Right lobe of liver (tissue), 6 donors: Measurements from ENCODE around the gene PMFBP1. TPM values are rescaled to one million over a fixed set of nuclear protein-coding genes. Genes with fewer than 3 reads are reported as not detected.

Experiments
- ATAC-seq, 4 donors: fragments of 200-7000 bp; cut with Tn5 transposase; one replicate each; pipeline ENCODE4 v1.9.1; 2020; ENCODE audit warnings: mild to moderate bottlenecking in 4 of 4, moderate library complexity in 4 of 4
- DNase-seq, 3 donors: peaks; one replicate each; pipeline ENCODE4 v3.0.0-alpha.2; 2020
- H3K27ac ChIP-seq, 3 donors: fragments of 200-600 bp; one replicate each; pipeline ENCODE4 v1.8.0; 2022
- H3K27me3 ChIP-seq, 2 donors: fragments of 200-600 bp; one replicate each; pipeline ENCODE4 v1.8.0; 2022
- H3K36me3 ChIP-seq, 4 donors: fragments of 200-600 bp; sonication (generic) in 1 of 4; one replicate each; pipeline versions ENCODE4 v1.5.1 to v1.8.0; 2017 to 2022; ENCODE audit warnings: control low read depth in 1 of 4
- H3K4me1 ChIP-seq, 4 donors: fragments of 200-600 bp; sonication (generic) in 1 of 4; one replicate each; pipeline versions ENCODE4 v1.5.1 to v1.8.0; 2017 to 2022; ENCODE audit warnings: control low read depth in 1 of 4
- H3K4me3 ChIP-seq, 3 donors: fragments of 200-600 bp; one replicate each; pipeline ENCODE4 v1.8.0; 2022
- H3K9me3 ChIP-seq, 4 donors: fragments of 200-600 bp; sonication (generic) in 1 of 4; one replicate each; pipeline versions ENCODE4 v1.5.1 to v1.8.0; 2017 to 2022; ENCODE audit warnings: control low read depth in 1 of 4
- POLR2A ChIP-seq: fragments of 450-650 bp; IDR thresholded peaks from one replicate; pipeline ENCODE4 v1.6.1; 2017; ENCODE audit warnings: antibody characterized with exemption, mild to moderate bottlenecking
- WGBS: methylation state at CpG from one replicate; pipeline ENCODE4 v1.1.6; 2018; ENCODE audit warnings: low coverage, low lambda C conversion rate; ENCODE audit not compliant: insufficient coverage; ENCODE audit errors: missing lambda C conversion rate; 5-methylcytosine and 5-hydroxymethylcytosine counted together
- intact Hi-C, 2 donors: fragments of 100-400 bp; cut with DNase I; formaldehyde crosslinking; loops; one replicate each; pipeline versions ENCODE4 v1.11.2 to v1.14.1; 2022
- total RNA-seq, 6 experiments: library from RNA; depleted of rRNA in 2 of 6; stranded (reverse); fragments of >200 nt in 2 of 6; fragmentation: NEBNext Ultra II Directional in 3 of 6; extraction: Animal tissue kit (Norgen Biotek cat#: 25700) in 3 of 6; gene quantifications; one replicate each; pipeline versions ENCODE4 v1.1.0 to v1.2.4, GENCODE V29; 2016 to 2023
- TF ChIP-seq, protein P1 (sequence below), 4 donors: fragments of 200-600 bp in 3 of 4; fragments of 450-650 bp in 1 of 4; IDR thresholded peaks; one replicate each; pipeline versions ENCODE4 v1.5.1 to v1.8.0; 2016 to 2022; ENCODE audit warnings: antibody characterized with exemption in 4 of 4, mild to moderate bottlenecking in 2 of 4
- donor health status: DM: no; HTN: yes; CAD: no.
- donor health status: DM: no; HTN: no; CAD: no.
- donor health status: DM: no; HTN: no; CAD: no.
- donor health status: DM: no; HTN: yes; CAD: no.
- donor health status: DM: no; HTN: yes; CAD: no.

The PMFBP1 gene
- total RNA-seq, 6 experiments from 2014 or later: 0.09 to 0.53 (median 0.19) TPM; not detected in 2

DNA sequence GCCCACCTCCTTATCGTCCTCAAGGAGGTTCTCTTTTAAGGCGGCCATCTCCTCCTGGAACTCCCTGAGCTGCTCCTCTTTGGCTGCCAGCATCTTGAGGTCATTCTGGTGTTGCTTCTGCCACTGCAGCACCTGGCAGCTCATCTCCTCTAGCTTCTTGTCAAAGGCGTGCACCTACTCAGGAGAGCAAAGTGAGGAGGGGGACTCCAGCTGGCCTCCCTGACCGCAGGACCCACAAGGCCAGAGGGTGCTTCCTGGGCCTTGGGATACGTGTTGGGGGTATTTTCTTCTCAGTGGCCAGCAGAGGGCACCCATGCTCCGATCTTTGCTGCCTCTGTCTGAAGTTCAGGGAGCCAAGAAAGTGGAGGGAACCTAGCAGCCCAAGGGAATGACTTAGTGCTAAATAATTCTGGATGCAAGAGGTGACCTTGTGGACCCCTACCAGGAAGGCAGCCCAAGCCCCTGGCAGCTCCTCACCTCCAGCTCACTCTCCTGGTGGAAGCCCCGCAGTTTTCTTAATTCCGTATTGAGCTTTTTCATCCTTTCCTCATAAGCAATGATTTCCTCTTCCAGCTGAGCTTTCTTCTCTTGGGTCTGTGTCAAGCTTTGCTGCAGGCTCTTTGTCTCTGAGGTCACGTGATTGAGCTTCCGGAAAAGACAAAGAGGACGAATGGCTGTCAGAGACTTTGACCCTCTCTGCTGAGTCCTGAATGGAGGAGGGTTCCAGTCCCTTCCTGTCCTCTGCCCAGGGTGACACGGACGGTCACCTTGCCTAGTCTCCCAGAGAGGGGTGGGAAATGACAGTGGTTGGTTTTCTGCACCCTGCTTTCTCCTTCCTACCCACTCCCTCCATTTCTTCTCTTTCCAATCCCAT is 47.0 kb downstream of the PMFBP1 start:
- peak; percentile 67 to 75 (median 71) for DNase-seq
- ATAC-seq: peak; percentile 87 to 96 (median 90)
- Histone ChIP-seq H3K27ac (no peak overlapping the region), H3K4me3 (no peak overlapping the region), H3K27me3 (no peaks in the 10 kb centered on the region), H3K9me3 (no peaks in the 10 kb centered on the region), H3K36me3 (no peaks in the 10 kb centered on the region), H3K4me1 (peaks cover 0 to 10% (median 3%) of the 10 kb centered on the region in 4 donors)
- 18% methylated on average over 13 of the region's 13 CpGs for WGBS
- intact Hi-C loops: loop anchor here (10.0 kb wide), 1 partner anchor 340 kb away; no protein-coding TSS in a partner anchor
- TF ChIP-seq POLR2A: no peak
- TF ChIP-seq, protein P1, sequence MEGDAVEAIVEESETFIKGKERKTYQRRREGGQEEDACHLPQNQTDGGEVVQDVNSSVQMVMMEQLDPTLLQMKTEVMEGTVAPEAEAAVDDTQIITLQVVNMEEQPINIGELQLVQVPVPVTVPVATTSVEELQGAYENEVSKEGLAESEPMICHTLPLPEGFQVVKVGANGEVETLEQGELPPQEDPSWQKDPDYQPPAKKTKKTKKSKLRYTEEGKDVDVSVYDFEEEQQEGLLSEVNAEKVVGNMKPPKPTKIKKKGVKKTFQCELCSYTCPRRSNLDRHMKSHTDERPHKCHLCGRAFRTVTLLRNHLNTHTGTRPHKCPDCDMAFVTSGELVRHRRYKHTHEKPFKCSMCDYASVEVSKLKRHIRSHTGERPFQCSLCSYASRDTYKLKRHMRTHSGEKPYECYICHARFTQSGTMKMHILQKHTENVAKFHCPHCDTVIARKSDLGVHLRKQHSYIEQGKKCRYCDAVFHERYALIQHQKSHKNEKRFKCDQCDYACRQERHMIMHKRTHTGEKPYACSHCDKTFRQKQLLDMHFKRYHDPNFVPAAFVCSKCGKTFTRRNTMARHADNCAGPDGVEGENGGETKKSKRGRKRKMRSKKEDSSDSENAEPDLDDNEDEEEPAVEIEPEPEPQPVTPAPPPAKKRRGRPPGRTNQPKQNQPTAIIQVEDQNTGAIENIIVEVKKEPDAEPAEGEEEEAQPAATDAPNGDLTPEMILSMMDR (IDR thresholded peaks at IDR 0.05): peak; percentile 64 to 83 (median 78)

DNA sequence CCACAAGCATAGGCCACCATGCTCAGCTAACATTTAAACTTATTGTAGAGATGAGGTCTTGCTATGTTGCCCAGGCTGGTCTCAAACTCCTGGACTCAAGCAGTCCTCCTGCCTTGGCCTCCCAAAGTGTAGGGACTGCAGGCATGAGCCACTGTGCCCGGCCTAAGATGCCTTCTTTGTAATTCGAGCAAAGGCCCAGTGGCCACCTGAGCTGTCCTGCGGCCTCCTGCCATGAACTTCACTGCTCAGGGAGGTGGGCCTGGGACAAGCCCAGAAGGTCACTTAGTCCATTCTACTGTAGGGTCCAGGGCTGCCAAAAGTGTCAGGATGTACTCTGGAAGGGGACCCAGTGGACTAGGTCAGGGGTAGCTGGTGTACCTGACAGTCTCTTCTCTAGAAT is 47.8 kb downstream of the PMFBP1 start:
- ATAC-seq (no peak), DNase-seq (no peak)
- peaks cover 0 to 10% (median 3%) of the 10 kb centered on the region in 4 donors for H3K4me1 ChIP-seq
- TF ChIP-seq POLR2A: no peak
- TF ChIP-seq, protein P1 (IDR thresholded peaks at IDR 0.05): no peak
- intact Hi-C loops: loop anchor here (10.0 kb wide), 1 partner anchor 341 kb away; no protein-coding TSS in a partner anchor
- H3K36me3 ChIP-seq: no peaks in the 10 kb centered on the region
- H3K27ac ChIP-seq: no peak overlapping the region
- 80% methylated on average over 2 of the region's 3 CpGs for WGBS
- no peaks in the 10 kb centered on the region for H3K27me3 ChIP-seq
- H3K9me3 ChIP-seq: no peaks in the 10 kb centered on the region
- no peak overlapping the region for H3K4me3 ChIP-seq

DNA sequence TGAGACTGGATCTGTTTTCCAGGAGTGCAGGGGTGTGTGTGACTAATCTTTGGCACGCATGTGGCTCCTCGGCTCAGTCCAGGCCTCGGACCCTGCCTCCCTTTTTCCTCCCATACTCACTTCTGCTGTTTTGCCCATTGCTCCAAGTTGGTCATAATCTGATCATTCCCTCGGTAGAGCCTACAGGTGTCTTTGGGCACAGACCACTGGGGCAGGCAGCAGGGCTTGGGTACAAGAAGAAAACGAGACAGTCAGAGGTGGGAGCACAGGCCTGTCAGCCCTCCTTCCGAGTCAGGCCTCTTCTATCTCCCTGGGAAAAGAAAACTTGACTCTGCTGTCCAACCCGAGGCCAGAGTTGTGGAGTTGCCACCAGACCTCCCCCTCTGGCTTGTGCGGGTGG is 48.5 kb downstream of the PMFBP1 start:
- TF ChIP-seq, protein P1 (IDR thresholded peaks at IDR 0.05): no peak
- TF ChIP-seq POLR2A: no peak
- no peaks in the 10 kb centered on the region for H3K27me3 ChIP-seq
- no peaks in the 10 kb centered on the region for H3K9me3 ChIP-seq
- ATAC-seq: no peak
- DNase-seq: no peak
- intact Hi-C loops: loop anchor here (10.0 kb wide), 1 partner anchor 341 kb away; no protein-coding TSS in a partner anchor
- H3K36me3 ChIP-seq: no peaks in the 10 kb centered on the region
- peaks cover 0 to 10% (median 3%) of the 10 kb centered on the region in 4 donors for H3K4me1 ChIP-seq
- H3K4me3 ChIP-seq: no peak overlapping the region
- H3K27ac ChIP-seq: no peak overlapping the region
- 39% methylated on average over 2 of the region's 8 CpGs for WGBS

DNA sequence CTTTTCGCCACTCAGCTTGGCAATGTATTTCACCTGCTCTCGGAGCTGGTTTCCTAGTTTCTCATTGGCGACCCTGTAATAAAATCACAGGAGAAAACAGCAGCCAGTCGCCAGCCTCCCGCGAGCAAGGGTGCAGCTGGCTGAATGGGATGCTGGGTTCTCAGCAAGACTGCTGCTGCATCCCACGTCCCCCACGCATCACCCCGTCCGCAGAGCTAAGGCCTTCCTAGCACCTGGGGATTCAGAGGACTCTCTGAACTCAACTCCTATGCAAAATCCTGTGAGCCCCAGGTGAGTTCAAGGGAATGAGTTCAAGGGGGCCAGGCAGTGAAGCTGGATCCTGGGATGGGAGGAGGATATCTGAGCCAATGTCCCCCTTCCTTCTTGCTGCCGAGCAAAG is 49.0 kb downstream of the PMFBP1 start:
- ATAC-seq (no peak), DNase-seq (no peak)
- H3K27me3 ChIP-seq: no peaks in the 10 kb centered on the region
- no peak overlapping the region for H3K27ac ChIP-seq
- WGBS: 80% methylated on average over 1 of the region's 11 CpGs
- H3K4me1 ChIP-seq: peaks cover 0 to 10% (median 3%) of the 10 kb centered on the region in 4 donors
- H3K4me3 ChIP-seq: no peak overlapping the region
- no peaks in the 10 kb centered on the region for H3K36me3 ChIP-seq
- intact Hi-C loops: loop anchor here (10.0 kb wide), 1 partner anchor 342 kb away; no protein-coding TSS in a partner anchor
- TF ChIP-seq, protein P1 (IDR thresholded peaks at IDR 0.05): no peak
- no peak for TF ChIP-seq POLR2A
- H3K9me3 ChIP-seq: no peaks in the 10 kb centered on the region
